HG02678 (cell line): ENCODE measurements around the gene CENPP.
A peak's percentile ranks its signal among the peaks of the same experiment; 100 is the strongest.

Source experiments
- ATAC-seq: cut with Tn5 transposase; IDR thresholded peaks from one replicate; pipeline ENCODE4 v1.9.1; 2021; ENCODE audit warnings: mild to moderate bottlenecking, moderate library complexity; ENCODE audit not compliant: unreplicated experiment

Gene CENPP

GRCh38 chr9:92668746-92669526 lies 343.2 kb downstream of the CENPP start:
- no peak for ATAC-seq

- peak; percentile 2 for ATAC-seq
These were observed 343.8 kb downstream of the CENPP start for GRCh38 chr9:92669527-92669889.
